ENCODE results near the gene NEDD4.
"Not testable (repeated sequence)": the region's sequence is repeated elsewhere in the genome, so short reads cannot be mapped to it uniquely, and the experiment has no call there.

The NEDD4 gene

GRCh38 chr15:56006371-56006770 lies 13.0 kb upstream of the NEDD4 start:
- not testable (repeated sequence) for DNase-seq (ENCODE audit: low read depth in 2 of 2)

DNA sequence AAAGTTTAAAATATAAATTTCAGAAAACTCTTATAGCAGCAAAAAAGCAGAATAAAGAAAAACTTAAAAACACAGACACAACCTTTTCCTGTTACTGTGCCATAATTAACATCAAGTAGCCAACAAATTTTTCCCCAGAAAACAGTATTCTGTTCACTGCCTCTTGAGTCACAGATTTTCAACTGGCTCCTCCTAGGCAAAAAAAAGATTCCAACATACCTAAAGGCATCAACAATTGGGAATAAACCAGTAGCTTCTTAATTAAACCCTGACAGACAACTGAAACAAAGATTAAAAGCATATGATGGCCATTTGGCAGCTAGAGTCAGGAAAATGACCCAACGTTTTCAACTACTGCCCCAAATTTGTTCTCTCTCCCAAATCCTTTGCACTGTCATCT lies 10.9 kb upstream of the NEDD4 start:
- DNase-seq (ENCODE audit: low read depth in 2 of 2): not testable (repeated sequence)

DNA sequence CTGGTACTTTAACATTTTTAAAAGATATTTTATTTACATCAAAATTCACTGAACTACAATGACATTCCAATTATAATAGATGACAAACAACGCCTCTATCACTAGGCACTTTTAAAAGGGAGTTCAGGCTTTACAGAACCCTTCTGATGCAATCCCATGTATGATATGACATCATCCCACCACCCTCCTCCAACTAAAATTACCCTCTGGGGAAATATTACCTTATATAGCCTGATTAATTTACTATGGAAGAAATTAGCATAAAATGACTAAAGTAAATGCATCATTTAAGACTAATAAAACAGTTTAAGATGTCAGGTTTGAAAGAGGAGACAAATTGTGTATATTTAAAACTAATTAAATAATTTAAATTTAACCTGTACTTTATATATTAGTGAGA lies 10.4 kb upstream of the NEDD4 start:
- not testable (repeated sequence) for DNase-seq (ENCODE audit: low read depth in 2 of 2)

- DNase-seq (ENCODE audit: low read depth in 2 of 2): not testable (repeated sequence)
These were observed 9.9 kb upstream of the NEDD4 start for GRCh38 chr15:56003277-56003676.

- no peak for DNase-seq (ENCODE audit: low read depth in 2 of 2)
These were observed 8.2 kb upstream of the NEDD4 start for GRCh38 chr15:56001471-56002078.

- no peak for DNase-seq (ENCODE audit: low read depth in 2 of 2)
These were observed 6.2 kb upstream of the NEDD4 start for GRCh38 chr15:55999658-56000057.

DNA sequence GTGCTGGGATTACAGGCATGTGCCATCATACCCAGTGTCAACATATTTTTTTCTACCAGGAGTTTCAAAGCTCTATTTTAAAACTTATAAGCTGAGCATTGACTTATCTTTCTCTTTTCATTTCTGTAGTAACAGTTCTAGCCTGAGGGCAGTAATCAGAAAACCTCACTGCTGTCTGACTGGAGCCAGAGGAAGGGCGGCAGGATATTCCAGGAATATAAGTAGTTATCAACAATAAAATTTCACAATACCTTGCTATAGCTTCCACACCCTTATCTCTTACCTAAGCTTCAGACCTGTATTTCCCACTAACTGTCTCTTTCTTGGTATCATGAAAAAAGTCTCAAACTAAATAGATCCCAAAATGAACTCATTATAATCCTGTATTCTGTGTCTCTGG lies 5.1 kb upstream of the NEDD4 start:
- no peak for DNase-seq (ENCODE audit: low read depth in 2 of 2)

DNA sequence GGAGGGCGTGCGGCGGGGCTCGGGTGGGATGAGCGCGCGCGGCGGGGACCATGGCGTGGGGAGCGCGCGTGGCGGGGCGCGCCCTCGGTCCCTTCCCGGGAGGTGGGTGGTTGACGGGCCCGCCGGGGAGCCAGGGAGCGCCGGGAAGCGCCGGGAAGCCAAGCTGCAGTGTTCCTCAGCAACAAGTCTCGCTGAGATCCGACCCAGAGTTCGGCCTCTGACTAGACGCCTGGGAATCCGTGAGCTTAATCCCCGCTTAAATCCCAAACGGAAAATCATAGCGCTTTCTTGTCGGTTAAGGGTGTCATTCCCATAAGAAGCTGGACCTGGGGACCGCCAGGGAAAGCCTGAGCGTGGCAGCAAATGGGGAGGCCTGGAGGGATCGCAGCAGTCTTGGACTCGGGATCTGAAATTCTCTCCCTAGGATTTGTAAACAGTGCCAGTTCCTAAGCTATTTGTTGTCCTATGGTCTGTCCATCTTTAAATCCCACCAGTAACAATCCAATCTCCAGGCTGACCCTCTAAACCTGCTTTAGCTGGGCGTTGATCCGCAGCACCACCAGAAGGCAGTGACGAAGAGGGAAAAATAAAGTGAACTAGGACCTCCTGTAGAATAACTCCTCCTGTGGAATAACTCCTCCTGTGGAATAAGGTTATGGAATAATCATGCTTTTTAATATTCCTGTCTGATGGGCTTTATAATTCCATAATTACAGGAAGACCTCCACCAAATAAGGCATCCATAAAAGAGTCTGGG lies 570 bp upstream of the NEDD4 start:
- no peak for DNase-seq (ENCODE audit: low read depth in 2 of 2)

DNA sequence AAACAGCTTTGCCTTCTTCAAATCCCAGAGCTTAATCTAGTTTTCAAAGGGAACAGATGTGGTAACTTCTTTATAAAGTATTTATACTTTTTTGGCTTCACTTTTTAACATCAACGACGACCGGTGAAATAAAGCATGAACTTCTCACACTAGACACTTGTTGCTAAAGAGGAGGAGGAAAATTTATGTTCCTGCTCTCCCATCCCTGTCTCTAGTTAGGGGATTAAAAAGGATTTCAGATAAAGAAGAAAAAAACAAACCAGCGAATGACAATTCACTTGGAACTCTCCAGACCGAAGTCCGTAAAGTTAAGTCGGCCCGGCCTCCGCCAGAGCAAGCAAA lies 672 bp downstream of the NEDD4 start:
- no peak for DNase-seq (ENCODE audit: low read depth in 2 of 2)

- DNase-seq (ENCODE audit: low read depth in 2 of 2): no peak
These were observed 1.3 kb downstream of the NEDD4 start for GRCh38 chr15:55991802-55992768.

DNA sequence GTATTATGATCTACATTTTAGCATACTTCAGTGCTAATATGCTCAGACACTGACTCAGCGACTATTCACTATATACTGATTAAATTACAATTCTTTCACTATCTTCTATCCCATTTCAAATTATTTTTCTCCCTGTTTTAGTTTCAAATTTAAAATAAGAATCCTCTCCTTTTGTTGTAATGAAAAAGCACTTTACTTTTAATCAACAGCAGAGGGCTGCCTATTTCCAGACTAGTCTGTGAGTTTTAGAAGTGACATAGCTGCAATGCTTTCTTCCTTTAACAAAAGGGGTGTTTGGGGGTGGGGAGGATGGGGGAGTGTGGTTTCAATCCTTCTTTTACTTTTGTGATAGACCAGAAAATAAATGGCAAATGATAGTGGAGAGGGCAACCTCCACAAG lies 2.4 kb downstream of the NEDD4 start:
- no peak for DNase-seq (ENCODE audit: low read depth in 2 of 2)

DNA sequence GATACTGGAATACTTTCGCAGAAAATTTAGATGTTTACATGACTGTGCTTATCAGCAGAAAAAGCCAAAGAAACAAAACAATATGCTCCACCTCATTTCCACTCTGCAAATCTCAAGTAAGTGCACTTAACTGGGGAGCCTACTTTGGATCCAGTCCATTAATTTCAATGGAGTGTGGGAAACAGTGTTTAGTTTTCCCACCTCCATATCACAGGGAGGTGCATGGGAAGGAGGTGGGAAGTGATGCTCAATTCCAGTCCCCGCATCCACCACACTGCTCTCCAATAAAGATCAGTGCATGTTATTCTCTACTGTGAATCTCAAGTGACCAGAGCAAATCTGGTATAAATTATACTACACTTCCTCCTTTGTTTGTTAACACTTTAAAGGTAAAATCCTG lies 2.9 kb downstream of the NEDD4 start:
- DNase-seq (ENCODE audit: low read depth in 2 of 2): no peak

DNA sequence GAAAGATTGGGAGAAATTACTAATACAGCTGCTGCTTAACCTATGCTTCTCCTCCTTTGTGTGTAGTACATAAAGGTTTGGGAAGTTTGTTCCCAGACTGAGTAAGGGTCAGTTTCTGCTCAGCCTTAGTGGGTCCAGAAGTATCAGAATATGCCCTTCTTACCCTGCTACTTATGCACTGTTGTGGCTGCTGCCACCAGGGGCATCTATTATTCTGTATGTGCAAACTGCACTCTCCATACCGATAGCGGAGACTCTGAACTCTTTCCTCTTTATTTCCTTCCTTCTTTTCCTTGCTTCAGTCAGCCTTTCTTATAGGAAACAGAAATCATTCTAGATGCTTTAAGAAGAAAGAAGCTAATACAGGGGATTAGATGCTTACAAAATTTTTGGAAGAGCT lies 4.0 kb downstream of the NEDD4 start:
- no peak for DNase-seq (ENCODE audit: low read depth in 2 of 2)

DNA sequence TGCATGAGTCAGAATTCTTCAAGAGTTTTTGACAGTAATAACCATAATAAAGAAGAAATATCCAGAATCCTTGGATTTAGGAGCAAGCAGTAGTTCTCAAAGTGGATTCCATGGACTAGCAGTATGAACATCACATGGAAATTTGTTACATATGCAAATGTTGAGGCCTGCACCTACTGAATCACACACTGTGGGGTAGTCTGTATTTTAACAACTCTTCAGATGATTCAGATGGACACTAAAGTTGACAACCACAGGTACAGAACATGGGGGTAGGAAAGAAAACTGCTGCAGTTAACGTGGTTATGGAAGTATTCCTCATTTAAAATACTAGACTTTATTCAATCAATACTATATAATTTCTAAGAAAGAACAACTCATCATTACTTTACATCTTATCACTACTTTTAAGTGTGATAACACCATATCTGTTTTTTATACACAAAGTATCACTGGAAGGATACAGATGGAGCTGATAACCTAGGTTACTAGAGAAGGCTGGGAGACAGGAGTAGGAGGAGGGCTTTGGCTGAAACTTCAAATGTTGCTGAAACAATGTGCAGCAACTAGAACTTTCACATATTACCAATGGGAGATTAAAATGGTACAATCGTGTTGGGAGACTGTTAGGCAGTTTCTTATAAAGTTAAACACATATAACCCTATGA lies 11.7 kb downstream of the NEDD4 start:
- no peak for DNase-seq (ENCODE audit: low read depth in 2 of 2)

- no peak for DNase-seq (ENCODE audit: low read depth in 2 of 2)
These were observed 12.9 kb downstream of the NEDD4 start for GRCh38 chr15:55980511-55980910.

- DNase-seq (ENCODE audit: low read depth in 2 of 2): no peak
These were observed 16.2 kb downstream of the NEDD4 start for GRCh38 chr15:55977231-55977630.

GRCh38 chr15:55970286-55970685 lies 23.1 kb downstream of the NEDD4 start:
- no peak for DNase-seq (ENCODE audit: low read depth in 2 of 2)

GRCh38 chr15:55969582-55969981 lies 23.8 kb downstream of the NEDD4 start:
- DNase-seq (ENCODE audit: low read depth in 2 of 2): no peak

DNA sequence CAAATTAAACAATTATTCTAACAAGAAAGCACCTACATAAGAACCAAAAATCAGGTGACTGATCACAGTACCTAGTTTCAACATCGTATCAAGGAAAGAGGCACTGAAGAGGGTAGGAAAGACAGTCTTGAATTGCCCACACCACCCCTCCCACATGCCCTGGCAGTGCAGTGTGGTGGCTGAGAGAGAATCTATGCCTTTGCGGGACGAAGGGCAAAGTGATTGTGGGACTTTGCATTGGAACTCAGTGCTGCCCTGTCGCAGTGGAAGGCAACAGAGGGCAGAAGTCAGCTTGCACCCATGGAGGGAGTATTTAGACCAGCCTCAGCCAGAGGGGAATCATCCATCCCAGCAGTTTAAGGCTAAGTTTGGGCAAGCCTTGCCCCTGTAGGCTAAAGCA lies 24.5 kb downstream of the NEDD4 start:
- DNase-seq (ENCODE audit: low read depth in 2 of 2): no peak

DNA sequence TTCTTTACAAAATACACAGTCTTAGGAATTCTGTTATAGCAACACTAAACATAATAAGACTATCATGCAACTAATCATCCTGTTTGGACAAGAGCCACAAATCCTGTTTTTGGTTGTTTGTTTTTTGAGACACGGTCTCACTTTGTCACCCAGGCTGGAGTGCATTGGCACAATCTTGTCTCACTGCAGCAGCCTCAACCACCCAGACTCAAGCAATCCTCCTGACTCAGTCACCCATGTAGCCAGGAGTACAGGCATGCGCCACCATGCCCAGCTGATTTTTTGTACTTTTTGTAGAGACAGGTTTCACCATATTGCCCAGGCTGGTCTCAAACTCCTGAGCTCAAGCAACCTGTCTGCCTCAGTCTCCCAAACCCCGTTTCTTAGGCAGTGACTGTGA lies 28.3 kb downstream of the NEDD4 start:
- no peak for DNase-seq (ENCODE audit: low read depth in 2 of 2)

GRCh38 chr15:55960946-55961345 lies 32.5 kb downstream of the NEDD4 start:
- DNase-seq (ENCODE audit: low read depth in 2 of 2): no peak

Measured in activated CD8-positive, alpha-beta memory T cell treated with anti-CD3 and anti-CD28 coated beads for 4 hours (primary cell).